ENCODE data around the gene PNPLA6.

PNPLA6 gene
- total RNA-seq = 54.1 to 58.3 (median 56.0) reads per million in 4 donors

- DNase-seq = peak; percentile 79 to 92 (median 89)
Observed at GRCh38 chr19:7535047-7535997, at the start of gene PNPLA6. Gene PNPLA6, plus strand, starts transcription at chr19:7535717. Its CDS starts 72 bp downstream, at chr19:7535789.

- no peak for DNase-seq
Observed at GRCh38 chr19:7486923-7487322, 48.6 kb upstream of the PNPLA6 start.

GRCh38 chr19:7488736-7489353, 46.7 kb upstream of the PNPLA6 start, which contains the start of gene PEX11G:
Gene PEX11G, minus strand, starts transcription at chr19:7489035. Its CDS starts 25 bp downstream, at chr19:7489010.
- DNase-seq = peak; percentile 73 to 89 (median 85)

GRCh38 chr19:7489609-7490044, 45.9 kb upstream of the PNPLA6 start:
- DNase-seq = no peak

GRCh38 chr19:7492142-7492541, 43.4 kb upstream of the PNPLA6 start:
- DNase-seq = peak in 1 of 5 donors; percentile 79

GRCh38 chr19:7492558-7492957, 43.0 kb upstream of the PNPLA6 start:
- no peak for DNase-seq

GRCh38 chr19:7494416-7495098, 41.0 kb upstream of the PNPLA6 start:
- no peak for DNase-seq

- DNase-seq = no peak
Observed at GRCh38 chr19:7497292-7497691, 38.2 kb upstream of the PNPLA6 start.

- DNase-seq = peak in 1 of 5 donors; percentile 57
Observed at GRCh38 chr19:7500811-7501450, 34.6 kb upstream of the PNPLA6 start.

- DNase-seq = no peak
Observed at GRCh38 chr19:7502552-7502951, 33.0 kb upstream of the PNPLA6 start.

GRCh38 chr19:7504684-7505083, 30.8 kb upstream of the PNPLA6 start:
- DNase-seq = no peak

- DNase-seq = no peak
Observed at GRCh38 chr19:7505288-7505681, 30.2 kb upstream of the PNPLA6 start.

- no peak for DNase-seq
Observed at GRCh38 chr19:7505682-7506384, 29.7 kb upstream of the PNPLA6 start.

GRCh38 chr19:7506385-7507328, 28.9 kb upstream of the PNPLA6 start:
- DNase-seq = peak in 1 of 5 donors; percentile 54

GRCh38 chr19:7507884-7508283, 27.6 kb upstream of the PNPLA6 start:
- no peak for DNase-seq

GRCh38 chr19:7509625-7510024, 25.9 kb upstream of the PNPLA6 start:
- no peak for DNase-seq

- DNase-seq = no peak
Observed at GRCh38 chr19:7512400-7512851, 23.1 kb upstream of the PNPLA6 start.

GRCh38 chr19:7513809-7514642, 21.5 kb upstream of the PNPLA6 start:
- DNase-seq = no peak

- DNase-seq = no peak
Observed at GRCh38 chr19:7515110-7515644, 20.3 kb upstream of the PNPLA6 start.

All from T-helper 1 cell (primary cell).